Body of pancreas (tissue), 4 donors: ENCODE results near the gene DEFB124.

Experiments used
- POLR2A ChIP-seq, 3 donors: fragments of 450-650 bp; IDR thresholded peaks; one replicate each; pipeline ENCODE4 v1.6.1; 2016; ENCODE audit warnings: antibody characterized with exemption in 3 of 3, mild to moderate bottlenecking in 2 of 3
- TF ChIP-seq, protein P1 (sequence below), 7 experiments: fragments of 450-650 bp in 4 of 7; fragments of 200-600 bp in 3 of 7; sonication (generic) in 3 of 7; IDR thresholded peaks; one replicate each; pipeline ENCODE4 v1.5.1; 2016 to 2019; ENCODE audit warnings: antibody characterized with exemption in 7 of 7

DNA sequence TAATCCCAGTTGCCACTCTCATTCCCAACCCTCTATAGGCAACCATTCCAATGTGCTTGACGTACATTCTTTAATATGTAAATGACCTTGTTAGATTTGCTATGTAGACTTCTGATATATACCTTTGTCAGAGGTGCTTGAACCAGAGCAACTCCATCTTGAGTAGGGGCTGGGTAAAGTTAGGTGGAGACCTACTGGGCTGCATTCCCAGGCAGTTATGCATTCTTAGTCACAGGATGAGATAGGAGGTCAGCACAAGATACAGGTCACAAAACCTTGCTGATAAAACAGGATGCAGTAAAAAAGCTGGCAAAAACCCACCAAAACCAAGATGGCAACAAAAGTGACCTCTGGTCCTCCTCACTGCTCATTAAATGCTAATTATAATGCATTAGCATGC is 31.0 kb upstream of the DEFB124 start:
- TF ChIP-seq, protein P1, sequence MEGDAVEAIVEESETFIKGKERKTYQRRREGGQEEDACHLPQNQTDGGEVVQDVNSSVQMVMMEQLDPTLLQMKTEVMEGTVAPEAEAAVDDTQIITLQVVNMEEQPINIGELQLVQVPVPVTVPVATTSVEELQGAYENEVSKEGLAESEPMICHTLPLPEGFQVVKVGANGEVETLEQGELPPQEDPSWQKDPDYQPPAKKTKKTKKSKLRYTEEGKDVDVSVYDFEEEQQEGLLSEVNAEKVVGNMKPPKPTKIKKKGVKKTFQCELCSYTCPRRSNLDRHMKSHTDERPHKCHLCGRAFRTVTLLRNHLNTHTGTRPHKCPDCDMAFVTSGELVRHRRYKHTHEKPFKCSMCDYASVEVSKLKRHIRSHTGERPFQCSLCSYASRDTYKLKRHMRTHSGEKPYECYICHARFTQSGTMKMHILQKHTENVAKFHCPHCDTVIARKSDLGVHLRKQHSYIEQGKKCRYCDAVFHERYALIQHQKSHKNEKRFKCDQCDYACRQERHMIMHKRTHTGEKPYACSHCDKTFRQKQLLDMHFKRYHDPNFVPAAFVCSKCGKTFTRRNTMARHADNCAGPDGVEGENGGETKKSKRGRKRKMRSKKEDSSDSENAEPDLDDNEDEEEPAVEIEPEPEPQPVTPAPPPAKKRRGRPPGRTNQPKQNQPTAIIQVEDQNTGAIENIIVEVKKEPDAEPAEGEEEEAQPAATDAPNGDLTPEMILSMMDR (IDR thresholded peaks at IDR 0.05), result no peak
- no peak for TF ChIP-seq POLR2A (IDR thresholded peaks at IDR 0.05)
